GM12878 (cell line): ENCODE results near the gene CCIN. TPM values are rescaled to one million over a fixed set of nuclear protein-coding genes. Genes with fewer than 3 reads are reported as not detected.

Source experiments
- ATAC-seq: fragments of 200-7000 bp; cut with Tn5 transposase; 3 replicates; pipeline ENCODE4 v1.9.1; 2020; ENCODE audit warnings: mild to moderate bottlenecking, moderate library complexity
- BruUV-seq: library from RNA; stranded (reverse); fragments of 400-500 nt; replicated peaks from 2 replicates; lab custom pipeline; 2021; lab: Mats Ljungman, UMichigan
- CTCF ChIA-PET: fragments of 300-600 bp; sonication (Branson Sonifier 250); formaldehyde crosslinking; extraction: SDS; loops from one replicate; lab custom pipeline; 2021; ENCODE audit warnings: inconsistent platforms; lab: Yijun Ruan, JAX
- POLR2A ChIA-PET: fragments of 350-600 bp; formaldehyde crosslinking; extraction: SDS; loops from one replicate; lab custom pipeline; 2021; ENCODE audit warnings: inconsistent platforms; lab: Charles Lee
- RAD21 ChIA-PET: fragments of 300-600 bp; sonication (Branson Sonifier 250); formaldehyde crosslinking; loops from one replicate; lab custom pipeline; 2023; ENCODE audit warnings: antibody characterized with exemption; ENCODE audit not compliant: unreplicated experiment; lab: Charles Lee
- SMC1A ChIA-PET: fragments of 300-600 bp; sonication (Branson Sonifier 250); formaldehyde crosslinking; loops from one replicate; lab custom pipeline; 2023; ENCODE audit not compliant: unreplicated experiment, uncharacterized antibody; lab: Charles Lee
- DNase-seq: peaks from one replicate; pipeline ENCODE4 v3.0.0-alpha.2; 2011; ENCODE audit warnings: low read depth, low spot score
- FAIRE-seq: peaks from 3 replicates; lab custom pipeline; 2011; peaks lifted over from hg19 to GRCh38; lab: Jason Lieb, UNC
- H2AFZ ChIP-seq: 2 replicates; pipeline ENCODE4 v1.6.0; 2011; ENCODE audit warnings: low read depth, low read length, control low read depth; ENCODE audit not compliant: control insufficient read depth
- H3K27ac ChIP-seq: 2 replicates; pipeline ENCODE4 v1.5.1; 2011; ENCODE audit warnings: control low read depth; ENCODE audit not compliant: control insufficient read depth, insufficient read depth
- H3K27me3 ChIP-seq, 2 experiments: replicated peaks in 1 of 2; 2 replicates each; pipeline versions ENCODE4 v1.6.0 to v1.6.1; 2011; ENCODE audit warnings: low read length in 1 of 2; ENCODE audit not compliant: control insufficient read depth in 2 of 2, insufficient read depth in 2 of 2
- H3K36me3 ChIP-seq, 2 experiments: 2 replicates each; pipeline ENCODE4 v1.5.1; 2011; ENCODE audit warnings: low read length in 1 of 2; ENCODE audit not compliant: control insufficient read depth in 2 of 2, insufficient read depth in 2 of 2
- H3K4me1 ChIP-seq: 2 replicates; pipeline ENCODE4 v1.6.1; 2011; ENCODE audit warnings: mild to moderate bottlenecking, low read length, moderate library complexity, mixed read lengths; ENCODE audit not compliant: control insufficient read depth, insufficient read depth
- H3K4me2 ChIP-seq: 2 replicates; pipeline ENCODE4 v1.6.0; 2011; ENCODE audit warnings: control low read depth; ENCODE audit not compliant: control insufficient read depth, insufficient read depth
- H3K4me3 ChIP-seq: fragments of 200-600 bp; sonication (generic); 2 replicates; pipeline ENCODE4 v1.5.1; 2016
- H3K79me2 ChIP-seq: 2 replicates; pipeline ENCODE4 v1.6.0; 2011; ENCODE audit warnings: low read length; ENCODE audit not compliant: control insufficient read depth, insufficient read depth
- H3K9ac ChIP-seq: 2 replicates; pipeline ENCODE4 v1.8.0; 2011; ENCODE audit warnings: low read length, control low read depth, mixed read lengths; ENCODE audit not compliant: control insufficient read depth, insufficient read depth
- H3K9me3 ChIP-seq: replicated peaks from 3 replicates; pipeline ENCODE4 v1.5.1; 2011; ENCODE audit warnings: mild to moderate bottlenecking, low read length; ENCODE audit not compliant: control insufficient read depth, insufficient read depth
- H4K20me1 ChIP-seq: 2 replicates; pipeline ENCODE4 v1.6.0; 2011; ENCODE audit not compliant: control insufficient read depth, insufficient read depth
- HDAC6 ChIP-seq: fragments of 200-600 bp; sonication (generic); IDR thresholded peaks from one replicate; pipeline ENCODE4 v1.8.0; 2017; ENCODE audit warnings: antibody characterized with exemption; ENCODE audit not compliant: unreplicated experiment
- IKZF2 ChIP-seq, 2 experiments: fragments of 450-650 bp; IDR thresholded peaks; 2 replicates each; pipeline ENCODE4 v1.6.1; 2017; ENCODE audit warnings: mild to moderate bottlenecking in 2 of 2, moderate library complexity in 2 of 2
- PKNOX1 ChIP-seq: fragments of 450-650 bp; IDR thresholded peaks from 2 replicates; pipeline ENCODE4 v1.6.1; 2016; ENCODE audit warnings: mild to moderate bottlenecking
- RB1 ChIP-seq: fragments of 450-650 bp; formaldehyde crosslinking; IDR thresholded peaks from 2 replicates; pipeline ENCODE4 v1.6.1; 2017; ENCODE audit warnings: mild to moderate bottlenecking, borderline replicate concordance
- STAT1 ChIP-seq: fragments of 450-650 bp; conservative IDR thresholded peaks from 2 replicates; pipeline ENCODE4 v1.6.1; 2014; ENCODE audit warnings: antibody characterized with exemption, mild to moderate bottlenecking
- TARDBP ChIP-seq: IDR thresholded peaks from 2 replicates; pipeline ENCODE4 v1.6.1; 2016; ENCODE audit warnings: borderline replicate concordance
- TCF3 ChIP-seq: IDR thresholded peaks from 2 replicates; pipeline ENCODE4 v1.6.1; 2012; ENCODE audit warnings: low read depth, mild to moderate bottlenecking, low read length, borderline replicate concordance; ENCODE audit not compliant: insufficient read depth
- TCF7 ChIP-seq: IDR thresholded peaks from 2 replicates; pipeline ENCODE4 v1.6.1; 2014; ENCODE audit warnings: antibody characterized with exemption, borderline replicate concordance
- ZNF384 ChIP-seq: IDR thresholded peaks from 2 replicates; pipeline ENCODE4 v1.6.1; 2012; ENCODE audit warnings: low read depth, mild to moderate bottlenecking, low read length, improper control_type of control experiment, borderline replicate concordance
- ZNF687 ChIP-seq: fragments of 450-650 bp; IDR thresholded peaks from 2 replicates; pipeline ENCODE4 v1.6.1; 2017; ENCODE audit warnings: mild to moderate bottlenecking, moderate library complexity
- WGBS: methylation state at CpG from one replicate; pipeline ENCODE4 v1.1.6; 2016; ENCODE audit warnings: low lambda C conversion rate; ENCODE audit not compliant: insufficient replicate concordance, insufficient coverage; ENCODE audit errors: missing lambda C conversion rate; 5-methylcytosine and 5-hydroxymethylcytosine counted together
- in situ Hi-C: fragments of 300-500 bp; cut with MboI; formaldehyde crosslinking; loops from 9 replicates; pipeline ENCODE4 v1.14.3; 2018; ENCODE audit warnings: mixed read lengths
- intact Hi-C: fragments of 100-400 bp; cut with micrococcal nuclease; formaldehyde crosslinking; loops from one replicate; pipeline ENCODE4 v1.14.2; 2022; ENCODE audit not compliant: unreplicated experiment
- polyA plus RNA-seq, 11 experiments: library from polyadenylated mRNA; depleted of rRNA in 4 of 11; unstranded in 6 of 11; stranded (reverse) in 5 of 11; fragments of >200 nt; fragmentation: Nextera tagmentation in 4 of 11; fragmentation: Illumina TruSeq in 1 of 11; extraction: Ambion mirVana in 4 of 11; extraction: Trizol in 1 of 11; gene quantifications; 1 replicate in 1 of 11; 2 replicates in 10 of 11; pipeline versions ENCODE4 v1.2.1 to v1.2.3, GENCODE V29; 2011 to 2016; ENCODE audit warnings: inconsistent platforms in 2 of 11, missing spikeins in 2 of 11, low read depth in 1 of 11
- total RNA-seq, 4 experiments: library from RNA; depleted of rRNA in 3 of 4; stranded (reverse); fragments of >200 nt in 3 of 4; fragmentation: Illumina TruSeq in 1 of 4; extraction: Trizol in 1 of 4; gene quantifications; 2 replicates each; pipeline versions ENCODE4 v1.2.1 to v1.2.3, GENCODE V29; 2013 to 2021
- TF ChIP-seq, protein P1 (sequence below): fragments of 450-650 bp; IDR thresholded peaks from 2 replicates; pipeline ENCODE4 v1.6.1; 2018; ENCODE audit warnings: borderline replicate concordance, mild to moderate bottlenecking; ENCODE audit not compliant: partially characterized antibody
- TF ChIP-seq, protein P2 (sequence below): IDR thresholded peaks from 2 replicates; pipeline ENCODE4 v1.6.1; 2011; ENCODE audit warnings: mild to moderate bottlenecking, low read depth, low read length, moderate library complexity; ENCODE audit not compliant: insufficient replicate concordance
- TF ChIP-seq, protein P3 (sequence below): fragments of 450-650 bp; IDR thresholded peaks from 2 replicates; pipeline ENCODE4 v1.6.1; 2016; ENCODE audit warnings: mild to moderate bottlenecking

CCIN gene
- total and polyA plus RNA-seq, 10 of the 15 experiments (the other 5 are each of a cell fraction or from before 2014, with no cell fraction given), result not detected

GRCh38 chr9:36119476-36119875 lies 49.7 kb upstream of the CCIN start:
- H2AFZ ChIP-seq, result no peak overlapping the region
- ChIA-PET POLR2A (no interaction called here), RAD21 (interaction anchor here (0.6 kb wide), 1 partner anchor 41 kb away, joined by 3 read pairs; no protein-coding TSS in a partner anchor), CTCF (interaction anchor here (12.5 kb wide), 1 partner anchor 17 kb away, joined by 88 read pairs; no protein-coding TSS in a partner anchor), SMC1A (interaction anchor here (1.0 to 1.2 kb wide), 2 partner anchors 16 to 17 kb away, joined by 3 read pairs; no protein-coding TSS in a partner anchor)
- H3K9me3 ChIP-seq, result no peaks in the 10 kb centered on the region
- FAIRE-seq, result no peak
- H4K20me1 ChIP-seq, result no peaks in the 10 kb centered on the region
- no peak overlapping the region for H3K9ac ChIP-seq
- in situ Hi-C loops, result no loop called here
- no peaks in the 10 kb centered on the region for H3K79me2 ChIP-seq
- 85% methylated on average over 7 of the region's 7 CpGs for WGBS
- no peak overlapping the region for H3K27ac ChIP-seq
- no peak overlapping the region for H3K4me3 ChIP-seq
- no peaks in the 10 kb centered on the region for H3K36me3 ChIP-seq
- intact Hi-C loops, result no loop called here
- H3K4me2 ChIP-seq, result no peak overlapping the region
- BruUV-seq, result no TSS peak
- no peak for ATAC-seq
- H3K4me1 ChIP-seq, result no peaks in the 10 kb centered on the region
- H3K27me3 ChIP-seq, result peaks cover 0 to 2% of the 10 kb centered on the region in 2 experiments; a peak in 2 of 4 replicates
- DNase-seq, result no peak
- TF ChIP-seq HDAC6 (no peak), TCF3 (no peak), RB1 (no peak), ZNF384 (no peak), ZNF687 (no peak), STAT1 (no peak), TARDBP (no peak), IKZF2 (IDR thresholded peaks at IDR 0.05) (no peak), TCF7 (no peak), PKNOX1 (no peak)
- TF ChIP-seq, protein P1, sequence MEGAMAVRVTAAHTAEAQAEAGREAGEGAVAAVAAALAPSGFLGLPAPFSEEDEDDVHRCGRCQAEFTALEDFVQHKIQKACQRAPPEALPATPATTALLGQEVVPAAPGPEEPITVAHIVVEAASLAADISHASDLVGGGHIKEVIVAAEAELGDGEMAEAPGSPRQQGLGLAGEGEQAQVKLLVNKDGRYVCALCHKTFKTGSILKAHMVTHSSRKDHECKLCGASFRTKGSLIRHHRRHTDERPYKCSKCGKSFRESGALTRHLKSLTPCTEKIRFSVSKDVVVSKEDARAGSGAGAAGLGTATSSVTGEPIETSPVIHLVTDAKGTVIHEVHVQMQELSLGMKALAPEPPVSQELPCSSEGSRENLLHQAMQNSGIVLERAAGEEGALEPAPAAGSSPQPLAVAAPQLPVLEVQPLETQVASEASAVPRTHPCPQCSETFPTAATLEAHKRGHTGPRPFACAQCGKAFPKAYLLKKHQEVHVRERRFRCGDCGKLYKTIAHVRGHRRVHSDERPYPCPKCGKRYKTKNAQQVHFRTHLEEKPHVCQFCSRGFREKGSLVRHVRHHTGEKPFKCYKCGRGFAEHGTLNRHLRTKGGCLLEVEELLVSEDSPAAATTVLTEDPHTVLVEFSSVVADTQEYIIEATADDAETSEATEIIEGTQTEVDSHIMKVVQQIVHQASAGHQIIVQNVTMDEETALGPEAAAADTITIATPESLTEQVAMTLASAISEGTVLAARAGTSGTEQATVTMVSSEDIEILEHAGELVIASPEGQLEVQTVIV, result no peak
- TF ChIP-seq, protein P2, sequence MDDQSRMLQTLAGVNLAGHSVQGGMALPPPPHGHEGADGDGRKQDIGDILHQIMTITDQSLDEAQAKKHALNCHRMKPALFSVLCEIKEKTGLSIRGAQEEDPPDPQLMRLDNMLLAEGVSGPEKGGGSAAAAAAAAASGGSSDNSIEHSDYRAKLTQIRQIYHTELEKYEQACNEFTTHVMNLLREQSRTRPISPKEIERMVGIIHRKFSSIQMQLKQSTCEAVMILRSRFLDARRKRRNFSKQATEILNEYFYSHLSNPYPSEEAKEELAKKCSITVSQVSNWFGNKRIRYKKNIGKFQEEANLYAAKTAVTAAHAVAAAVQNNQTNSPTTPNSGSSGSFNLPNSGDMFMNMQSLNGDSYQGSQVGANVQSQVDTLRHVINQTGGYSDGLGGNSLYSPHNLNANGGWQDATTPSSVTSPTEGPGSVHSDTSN, result no peak
- TF ChIP-seq, protein P3, sequence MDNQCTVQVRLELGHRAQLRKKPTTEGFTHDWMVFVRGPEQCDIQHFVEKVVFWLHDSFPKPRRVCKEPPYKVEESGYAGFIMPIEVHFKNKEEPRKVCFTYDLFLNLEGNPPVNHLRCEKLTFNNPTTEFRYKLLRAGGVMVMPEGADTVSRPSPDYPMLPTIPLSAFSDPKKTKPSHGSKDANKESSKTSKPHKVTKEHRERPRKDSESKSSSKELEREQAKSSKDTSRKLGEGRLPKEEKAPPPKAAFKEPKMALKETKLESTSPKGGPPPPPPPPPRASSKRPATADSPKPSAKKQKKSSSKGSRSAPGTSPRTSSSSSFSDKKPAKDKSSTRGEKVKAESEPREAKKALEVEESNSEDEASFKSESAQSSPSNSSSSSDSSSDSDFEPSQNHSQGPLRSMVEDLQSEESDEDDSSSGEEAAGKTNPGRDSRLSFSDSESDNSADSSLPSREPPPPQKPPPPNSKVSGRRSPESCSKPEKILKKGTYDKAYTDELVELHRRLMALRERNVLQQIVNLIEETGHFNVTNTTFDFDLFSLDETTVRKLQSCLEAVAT, result no peak
